HG02642 (cell line): ENCODE results near the gene XPNPEP1.

Experiments used
- ATAC-seq: cut with Tn5 transposase; IDR thresholded peaks from one replicate; pipeline ENCODE4 v1.9.1; 2021; ENCODE audit warnings: mild to moderate bottlenecking; ENCODE audit not compliant: unreplicated experiment, poor library complexity

XPNPEP1 gene

GRCh38 chr10:109952526-109952925, 29.2 kb upstream of the XPNPEP1 start:
- no peak for ATAC-seq

- ATAC-seq: no peak
Observed at GRCh38 chr10:109947111-109947920, 24.0 kb upstream of the XPNPEP1 start.

- no peak for ATAC-seq
Observed at GRCh38 chr10:109946680-109947079, 23.4 kb upstream of the XPNPEP1 start.

- no peak for ATAC-seq
Observed at GRCh38 chr10:109945473-109946177, 22.3 kb upstream of the XPNPEP1 start.

- no peak for ATAC-seq
Observed at GRCh38 chr10:109944613-109945012, 21.3 kb upstream of the XPNPEP1 start.

GRCh38 chr10:109941236-109941862, 18.0 kb upstream of the XPNPEP1 start:
- ATAC-seq: no peak

- no peak for ATAC-seq
Observed at GRCh38 chr10:109940553-109940952, 17.2 kb upstream of the XPNPEP1 start.

GRCh38 chr10:109940117-109940516, 16.8 kb upstream of the XPNPEP1 start:
- no peak for ATAC-seq

- no peak for ATAC-seq
Observed at GRCh38 chr10:109939315-109939961, 16.1 kb upstream of the XPNPEP1 start.

- ATAC-seq: no peak
Observed at GRCh38 chr10:109937460-109938065, 14.3 kb upstream of the XPNPEP1 start.

- no peak for ATAC-seq
Observed at GRCh38 chr10:109934958-109935793, 11.9 kb upstream of the XPNPEP1 start.

GRCh38 chr10:109933984-109934565, 10.8 kb upstream of the XPNPEP1 start:
- ATAC-seq: no peak

GRCh38 chr10:109932968-109933367, 9.7 kb upstream of the XPNPEP1 start:
- no peak for ATAC-seq

- ATAC-seq: no peak
Observed at GRCh38 chr10:109932391-109932790, 9.1 kb upstream of the XPNPEP1 start.

GRCh38 chr10:109931163-109931562, 7.9 kb upstream of the XPNPEP1 start:
- ATAC-seq: no peak

- no peak for ATAC-seq
Observed at GRCh38 chr10:109929501-109930219, 6.3 kb upstream of the XPNPEP1 start.

- no peak for ATAC-seq
Observed at GRCh38 chr10:109928475-109928891, 5.2 kb upstream of the XPNPEP1 start.

GRCh38 chr10:109926825-109927224, 3.5 kb upstream of the XPNPEP1 start:
- no peak for ATAC-seq
